ENCODE data around the gene RPS15.
A peak's percentile ranks its signal among the peaks of the same experiment; 100 is the strongest.
"Not testable (repeated sequence)": the region's sequence is repeated elsewhere in the genome, so short reads cannot be mapped to it uniquely, and the experiment has no call there.

RPS15 gene

DNA sequence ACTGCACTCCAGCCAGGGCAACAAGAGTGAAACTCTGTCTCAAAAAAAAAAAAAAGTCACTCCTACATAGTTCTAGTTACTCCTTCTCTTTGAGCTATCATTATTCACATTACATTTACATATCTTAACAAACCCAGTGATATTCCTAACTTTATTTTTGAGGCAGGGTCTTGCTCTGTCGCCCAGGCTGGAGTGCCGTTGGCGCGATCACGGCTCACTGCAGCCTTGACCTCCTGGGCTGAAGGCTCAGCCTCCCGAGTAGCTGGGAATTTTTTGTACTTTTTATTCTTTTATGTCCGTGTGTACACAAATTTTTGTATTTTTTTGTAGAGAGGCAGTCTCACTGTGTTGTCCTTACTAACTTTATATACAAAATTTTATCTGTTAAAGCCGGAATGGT is 587 bp upstream of the RPS15 start:
- DNase-seq: no peak

DNA sequence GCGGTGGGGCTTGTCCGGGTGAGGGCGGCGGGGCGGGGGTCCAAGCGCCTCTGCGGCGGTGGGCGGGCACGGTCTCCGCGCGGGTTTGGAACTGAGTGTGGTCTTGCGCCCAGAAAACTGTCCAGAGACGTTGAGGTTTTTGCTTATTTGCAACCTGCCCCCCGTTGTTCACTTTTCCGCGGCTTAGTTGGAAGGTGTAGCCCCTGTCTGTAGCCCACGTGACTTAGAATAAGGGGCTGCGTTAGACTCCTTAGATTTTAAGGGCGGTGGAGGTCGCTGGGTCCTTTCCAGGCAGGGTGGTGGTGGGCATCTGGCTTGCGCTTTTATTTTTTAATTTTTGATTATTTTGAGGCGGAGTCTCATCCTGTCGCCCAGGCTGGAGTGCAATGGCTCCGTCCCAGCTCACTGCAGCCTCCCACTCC is 748 bp downstream of the RPS15 start:
- DNase-seq: no peak

DNA sequence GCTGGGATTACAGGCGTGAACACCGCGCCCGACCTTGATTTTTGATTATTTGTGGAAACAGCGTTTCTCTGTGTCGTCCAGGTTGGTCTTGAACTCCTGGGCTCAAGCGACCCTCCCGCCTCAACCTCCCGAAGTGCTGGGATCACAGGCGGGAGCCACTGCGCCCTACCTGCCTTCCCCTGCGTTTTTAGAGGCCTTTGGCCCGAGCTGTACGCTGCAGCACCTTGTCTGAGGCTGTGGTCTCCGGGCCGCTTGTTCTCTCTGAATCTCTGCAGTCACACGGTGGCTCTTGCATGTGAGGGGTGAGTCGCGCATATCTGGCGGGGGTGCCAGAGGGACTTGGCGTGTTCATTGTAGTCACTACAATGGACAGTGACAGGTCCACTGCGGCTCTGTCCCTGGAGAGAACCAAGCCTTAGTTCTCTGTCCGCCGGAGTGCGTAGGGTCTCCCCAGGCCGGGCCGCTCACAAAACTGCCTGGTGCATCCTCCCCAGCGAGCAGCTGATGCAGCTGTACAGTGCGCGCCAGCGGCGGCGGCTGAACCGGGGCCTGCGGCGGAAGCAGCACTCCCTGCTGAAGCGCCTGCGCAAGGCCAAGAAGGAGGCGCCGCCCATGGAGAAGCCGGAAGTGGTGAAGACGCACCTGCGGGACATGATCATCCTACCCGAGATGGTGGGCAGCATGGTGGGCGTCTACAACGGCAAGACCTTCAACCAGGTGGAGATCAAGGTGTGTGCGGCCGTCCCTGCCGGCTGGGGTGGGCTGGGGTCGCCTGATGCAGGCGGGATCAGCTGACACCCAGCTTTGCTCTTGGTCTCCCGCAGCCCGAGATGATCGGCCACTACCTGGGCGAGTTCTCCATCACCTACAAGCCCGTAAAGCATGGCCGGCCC is 1.6 kb downstream of the RPS15 start:
- DNase-seq: not testable (repeated sequence)

DNA sequence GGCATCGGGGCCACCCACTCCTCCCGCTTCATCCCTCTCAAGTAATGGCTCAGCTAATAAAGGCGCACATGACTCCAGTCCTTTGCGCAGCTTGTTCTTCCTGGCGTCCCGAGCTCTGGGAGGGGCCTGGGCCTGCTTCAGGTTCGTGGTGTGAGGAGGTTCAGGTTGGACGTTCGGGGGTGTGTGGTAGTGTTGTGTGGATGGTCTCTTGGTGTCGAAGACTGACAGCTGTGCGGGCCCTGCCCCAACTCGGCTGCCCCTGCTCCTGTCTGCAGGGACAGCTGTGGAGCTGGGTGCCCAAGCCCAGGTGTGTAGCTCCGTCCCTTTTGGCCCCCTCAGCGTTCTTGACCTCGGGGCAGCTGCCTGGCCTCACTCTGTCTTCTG is 2.2 kb downstream of the RPS15 start:
- no peak for DNase-seq

DNA sequence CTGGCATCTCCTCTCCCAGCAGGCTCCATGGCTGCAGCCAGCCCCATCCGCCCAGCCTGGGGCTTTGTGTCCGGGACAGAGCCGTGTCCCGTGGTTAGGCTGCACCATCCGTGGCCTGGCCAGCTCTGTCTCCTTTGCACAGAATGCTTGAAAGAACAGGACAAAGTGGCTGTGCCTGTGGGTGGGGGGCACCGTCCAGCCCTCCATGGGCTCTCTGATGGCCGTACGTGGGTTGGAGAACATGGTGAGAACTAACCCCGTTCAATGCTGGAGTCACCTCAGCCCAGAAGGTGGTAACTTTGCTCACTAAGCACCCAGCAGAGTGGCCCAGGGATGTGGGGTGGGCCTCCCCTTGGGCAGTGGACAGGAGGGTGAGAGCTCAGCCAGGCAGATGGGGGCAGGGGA is 2.8 kb downstream of the RPS15 start:
- no peak for DNase-seq

DNA sequence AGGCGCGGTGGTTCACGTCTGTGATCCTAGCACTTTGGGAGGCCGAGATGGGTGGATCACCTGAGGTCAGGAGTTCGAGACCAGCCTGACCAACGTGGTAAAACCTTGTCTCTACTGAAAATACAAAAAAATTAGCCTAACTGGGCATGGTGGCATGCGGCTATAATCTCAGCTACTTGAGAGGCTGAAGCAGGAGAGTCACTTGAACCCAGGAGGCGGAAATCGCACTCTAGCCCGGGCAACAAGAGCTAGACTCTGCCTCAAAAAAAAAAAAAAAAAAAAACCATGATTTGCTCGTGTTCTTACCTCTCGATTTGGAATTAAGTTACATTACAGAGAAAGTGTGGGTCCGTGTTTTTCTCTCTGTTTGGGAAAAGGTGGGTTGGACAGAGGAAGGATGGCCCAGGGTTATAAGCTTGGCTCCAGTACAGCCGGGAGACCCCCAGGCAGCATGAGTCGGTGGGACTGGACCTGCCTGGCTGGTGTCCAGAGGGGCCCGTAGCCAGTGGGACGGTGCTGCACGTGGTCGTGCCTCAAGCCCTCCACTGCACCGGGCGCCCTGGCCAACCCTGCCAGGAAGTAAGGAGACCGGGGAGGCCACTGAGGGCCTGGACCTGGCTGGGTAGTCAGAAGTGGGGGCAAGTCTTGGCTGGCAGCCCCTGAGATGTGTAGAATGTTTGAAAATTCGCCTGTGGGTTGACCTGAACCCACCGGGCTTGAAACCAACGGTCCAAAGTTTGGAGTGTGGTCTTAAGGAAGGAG is 3.7 kb downstream of the RPS15 start:
- no peak for DNase-seq

DNA sequence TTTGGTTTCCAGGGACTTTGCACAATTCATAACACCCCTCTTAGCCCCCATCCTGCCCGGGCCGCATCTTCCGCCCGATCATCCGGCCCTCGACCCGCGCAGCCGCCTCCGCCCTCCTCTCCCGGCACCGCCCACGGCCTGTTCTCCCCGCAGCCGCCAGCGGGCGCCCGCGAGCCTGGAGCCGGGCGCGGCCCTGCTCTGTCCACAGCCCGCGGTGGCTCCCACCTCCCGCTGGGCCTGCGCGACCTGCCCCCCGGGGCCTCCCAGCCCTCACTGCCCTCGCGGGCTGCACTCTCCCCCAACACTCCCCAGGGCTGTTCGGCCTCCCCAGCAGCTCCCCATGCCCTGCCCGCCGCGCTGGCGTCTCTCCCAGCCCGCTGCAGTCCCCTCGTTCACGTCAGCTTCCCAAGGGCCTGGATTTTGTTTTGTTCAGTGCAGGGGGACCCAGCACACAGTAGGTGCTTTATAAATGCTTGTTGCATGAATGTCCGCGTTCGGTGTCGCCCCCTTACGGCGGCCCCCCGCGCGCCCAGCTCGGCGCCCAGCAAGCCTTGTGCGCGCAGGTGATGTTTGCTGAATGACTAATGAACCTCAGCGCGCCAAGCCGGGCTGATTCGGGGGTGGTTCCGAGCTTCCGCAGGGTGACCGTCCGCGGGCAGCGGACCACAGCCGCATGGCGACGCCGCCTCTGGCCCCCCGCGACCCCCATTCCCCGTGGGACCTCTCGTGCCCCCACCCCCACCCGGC is 7.2 kb downstream of the RPS15 start:
- DNase-seq: peak; percentile 94

DNA sequence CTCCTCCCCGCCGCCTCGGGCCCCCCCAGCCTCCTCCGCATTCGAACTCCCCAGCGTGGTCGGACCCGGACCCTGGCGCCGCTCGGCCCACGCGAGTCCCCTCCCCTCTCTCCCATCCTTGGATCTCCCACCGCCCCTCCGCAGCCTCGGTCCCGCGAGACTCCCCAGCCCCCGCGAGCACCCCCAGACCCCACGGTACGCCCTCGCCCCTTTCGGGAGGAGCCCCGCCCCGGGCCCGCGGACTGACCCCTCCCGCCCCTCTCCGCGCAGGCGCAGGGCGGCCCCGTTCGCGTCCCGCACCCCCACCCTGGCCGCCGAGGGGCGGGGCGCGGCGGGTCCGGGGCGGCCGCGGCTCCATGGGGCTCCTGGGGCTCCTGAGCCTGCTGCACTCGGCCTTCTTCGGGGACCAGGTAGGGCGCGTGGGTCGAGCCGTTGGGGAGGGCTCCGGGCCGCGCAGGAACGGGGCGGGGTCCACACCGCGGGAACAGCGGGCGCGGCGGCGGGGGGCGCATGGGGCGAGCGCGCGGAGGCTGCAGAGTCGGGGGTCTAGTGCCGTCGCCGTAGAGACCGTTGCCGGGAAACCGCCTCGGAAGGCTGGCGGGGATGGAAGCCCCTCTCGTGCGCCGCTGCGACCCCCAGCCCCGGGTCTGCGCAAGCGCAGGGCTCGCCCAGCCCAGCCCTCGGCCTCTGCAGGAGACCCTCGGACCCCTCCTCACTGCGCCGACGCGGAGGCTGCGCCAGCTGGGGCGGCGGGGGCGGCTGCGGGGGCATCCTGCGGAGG is 7.9 kb downstream of the RPS15 start:
- peak; percentile 94 for DNase-seq

DNA sequence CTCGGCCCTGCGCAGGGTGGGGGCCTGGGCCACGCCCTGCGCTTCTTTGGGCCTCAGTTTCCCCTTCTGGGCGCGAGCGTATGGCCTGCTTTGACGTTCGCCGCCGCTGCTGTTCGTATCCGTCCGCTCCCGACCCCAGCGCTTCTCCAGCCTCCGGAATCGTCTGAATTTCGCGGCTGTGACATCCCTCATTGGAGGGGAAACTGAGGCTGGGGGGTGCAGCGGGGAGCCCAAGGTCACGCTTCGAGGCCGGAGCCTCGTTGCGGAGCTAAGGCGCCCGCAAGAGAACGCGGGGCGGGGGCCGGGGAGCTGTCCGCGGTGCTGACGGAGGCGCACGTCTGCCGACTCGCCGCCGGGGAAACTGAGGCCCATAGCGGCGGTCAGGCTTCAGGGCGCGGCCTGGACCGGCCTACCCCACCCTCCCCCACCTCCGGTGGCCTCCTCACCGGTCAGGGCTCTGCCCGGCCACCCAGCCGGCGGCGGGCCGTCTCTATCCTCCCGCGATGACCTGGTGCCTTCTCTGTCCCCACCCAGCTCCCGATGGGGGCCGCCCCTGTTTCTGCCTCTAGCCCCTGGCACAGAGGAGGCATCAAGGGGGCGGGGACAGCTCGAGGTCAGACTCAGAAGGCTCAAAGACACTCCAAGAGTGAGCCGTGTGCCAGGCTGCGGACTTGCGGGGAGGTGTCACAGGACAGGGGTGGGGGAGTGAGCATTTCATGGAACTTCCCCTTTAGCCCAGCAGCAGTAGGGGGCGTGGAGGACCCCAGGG is 8.7 kb downstream of the RPS15 start:
- peak; percentile 57 for DNase-seq

DNA sequence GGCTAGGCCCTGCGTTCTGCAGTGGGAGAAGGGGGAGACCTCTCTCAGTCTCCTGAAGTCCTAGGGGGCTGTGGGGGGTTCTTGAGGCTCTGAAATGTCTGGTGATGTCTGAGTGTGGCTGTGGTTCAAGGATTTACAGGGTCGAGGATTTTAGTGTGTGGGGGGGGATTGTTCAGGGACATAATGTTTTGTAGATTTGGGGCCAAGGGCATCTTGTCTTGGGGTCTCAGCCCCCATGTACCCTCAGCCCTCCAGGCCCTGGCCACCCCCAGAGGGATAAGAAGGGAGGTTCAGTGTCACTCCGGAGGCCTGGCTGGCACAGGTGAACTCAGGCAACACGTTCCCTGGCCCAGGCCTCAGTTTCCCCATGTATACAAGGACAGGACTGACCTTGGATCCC is 9.3 kb downstream of the RPS15 start:
- DNase-seq: no peak

DNA sequence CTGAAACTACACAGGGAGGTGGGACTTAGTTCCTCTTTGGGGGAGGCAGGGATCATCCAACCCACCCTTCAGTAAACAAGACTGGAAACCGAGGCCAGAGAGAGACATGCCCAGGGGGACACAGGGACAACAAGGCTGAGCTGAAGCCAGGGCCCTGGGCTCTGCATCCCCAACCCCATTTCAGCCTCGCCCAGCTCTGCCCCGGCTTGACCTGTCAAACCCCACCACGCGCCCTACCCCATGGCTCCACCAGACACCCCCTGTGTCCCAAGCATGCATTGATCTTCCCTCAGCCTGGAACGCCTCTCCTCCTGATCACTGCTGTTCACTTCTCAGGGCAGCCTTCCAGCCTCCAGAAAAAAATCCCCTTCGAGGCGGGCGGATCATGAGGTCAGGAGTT is 9.7 kb downstream of the RPS15 start:
- no peak for DNase-seq

DNA sequence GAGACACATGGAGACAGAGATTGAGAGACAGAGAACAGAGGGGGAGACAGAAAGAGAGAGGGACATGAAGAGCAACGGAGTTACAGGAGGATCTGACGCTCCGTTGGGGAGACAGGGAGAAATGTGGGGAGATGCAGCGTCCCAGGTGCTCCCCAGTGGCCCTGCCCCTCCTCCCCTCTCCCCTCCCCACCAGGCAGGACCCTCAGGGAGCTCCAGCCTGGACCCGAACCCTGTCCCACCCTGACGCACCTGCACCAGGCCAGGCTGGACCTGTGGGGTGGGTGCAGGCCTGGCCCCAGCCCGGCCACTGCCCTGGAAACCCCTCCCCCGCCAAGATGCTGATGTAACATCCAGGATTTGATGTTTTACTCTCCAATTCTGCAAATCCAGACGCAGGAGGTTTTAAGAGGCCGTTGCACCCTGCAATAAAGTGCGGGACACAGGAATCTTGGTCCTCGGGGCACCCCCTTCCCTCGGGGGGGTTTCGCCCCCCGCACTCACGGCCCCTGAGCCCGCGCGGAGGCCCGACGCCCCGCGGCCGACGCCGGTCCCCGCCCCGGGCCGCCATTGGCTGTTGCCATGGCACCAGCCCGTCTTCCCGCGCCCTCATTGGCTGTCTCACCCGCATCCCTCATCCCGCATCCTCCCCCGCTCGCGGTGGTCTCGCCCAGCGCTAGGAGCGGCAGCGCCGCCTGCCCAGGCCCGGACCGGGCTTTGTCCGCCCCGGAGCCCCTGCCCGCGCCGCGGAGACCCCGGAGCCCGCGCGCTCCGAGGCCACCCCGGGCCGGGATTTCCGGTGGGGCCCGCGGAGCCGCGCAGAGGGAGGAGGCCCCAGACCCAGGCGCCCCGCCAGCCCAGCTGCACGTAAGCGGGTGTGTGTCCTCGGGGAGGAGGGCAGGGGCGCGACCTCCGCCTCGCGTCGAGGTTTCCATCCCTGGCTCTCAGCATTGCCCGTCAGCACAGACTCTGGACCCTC is 11.6 kb downstream of the RPS15 start, which contains the start of gene APC2:
TSS of gene APC2 (plus strand) at position 655 of the 976 bp plus-strand sequence. CDS start 2,881 bp downstream, outside the sequence.
- peak; percentile 94 for DNase-seq

DNA sequence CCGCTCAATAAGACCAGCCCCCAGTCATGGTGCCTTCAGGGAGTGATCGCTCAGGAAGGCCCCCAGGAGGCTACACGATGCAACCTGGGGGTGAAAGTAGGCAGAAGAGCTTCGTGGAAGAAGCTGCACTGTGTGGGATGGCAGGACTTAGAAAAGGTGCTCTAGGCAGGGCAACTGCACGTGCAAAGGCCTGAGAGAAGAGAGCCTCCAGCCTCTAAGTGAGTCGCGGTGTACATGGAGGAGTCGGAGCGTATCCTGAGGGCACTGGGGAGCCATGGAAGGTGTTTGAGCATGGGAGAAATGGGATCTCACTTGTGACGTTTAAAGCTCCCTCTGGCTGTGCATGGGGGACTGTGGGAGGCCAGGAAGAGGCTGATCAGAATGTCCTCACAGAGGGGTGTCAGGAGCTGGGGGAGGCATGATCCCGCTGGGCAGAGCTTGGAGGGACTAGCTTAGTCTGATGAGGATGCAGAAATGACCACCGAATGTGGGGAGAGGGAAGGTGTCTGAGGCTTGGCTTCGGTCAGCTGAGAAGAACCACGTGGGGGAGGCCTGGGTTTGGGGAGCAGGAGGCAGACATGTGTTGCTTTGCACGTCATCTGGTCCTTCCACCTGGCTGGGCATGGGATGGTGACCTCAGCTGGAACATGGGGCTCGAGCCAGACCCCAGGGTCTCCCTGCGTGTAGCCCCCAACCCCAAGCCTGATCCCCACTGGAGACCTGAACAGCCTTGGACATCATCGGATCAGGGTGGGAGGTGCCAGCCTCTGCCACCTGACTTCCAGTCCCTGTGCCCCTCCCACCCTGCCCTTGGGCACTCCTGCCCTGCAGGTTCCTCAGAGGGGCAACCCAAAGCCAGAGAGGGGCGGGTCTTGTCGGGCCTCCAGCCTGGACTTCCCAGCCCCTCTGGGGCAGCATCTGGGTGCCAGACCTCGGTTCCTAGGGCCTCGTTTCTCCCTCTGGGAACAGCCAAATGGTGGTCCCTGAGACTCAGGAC is 12.8 kb downstream of the RPS15 start:
- DNase-seq: peak; percentile 70

DNA sequence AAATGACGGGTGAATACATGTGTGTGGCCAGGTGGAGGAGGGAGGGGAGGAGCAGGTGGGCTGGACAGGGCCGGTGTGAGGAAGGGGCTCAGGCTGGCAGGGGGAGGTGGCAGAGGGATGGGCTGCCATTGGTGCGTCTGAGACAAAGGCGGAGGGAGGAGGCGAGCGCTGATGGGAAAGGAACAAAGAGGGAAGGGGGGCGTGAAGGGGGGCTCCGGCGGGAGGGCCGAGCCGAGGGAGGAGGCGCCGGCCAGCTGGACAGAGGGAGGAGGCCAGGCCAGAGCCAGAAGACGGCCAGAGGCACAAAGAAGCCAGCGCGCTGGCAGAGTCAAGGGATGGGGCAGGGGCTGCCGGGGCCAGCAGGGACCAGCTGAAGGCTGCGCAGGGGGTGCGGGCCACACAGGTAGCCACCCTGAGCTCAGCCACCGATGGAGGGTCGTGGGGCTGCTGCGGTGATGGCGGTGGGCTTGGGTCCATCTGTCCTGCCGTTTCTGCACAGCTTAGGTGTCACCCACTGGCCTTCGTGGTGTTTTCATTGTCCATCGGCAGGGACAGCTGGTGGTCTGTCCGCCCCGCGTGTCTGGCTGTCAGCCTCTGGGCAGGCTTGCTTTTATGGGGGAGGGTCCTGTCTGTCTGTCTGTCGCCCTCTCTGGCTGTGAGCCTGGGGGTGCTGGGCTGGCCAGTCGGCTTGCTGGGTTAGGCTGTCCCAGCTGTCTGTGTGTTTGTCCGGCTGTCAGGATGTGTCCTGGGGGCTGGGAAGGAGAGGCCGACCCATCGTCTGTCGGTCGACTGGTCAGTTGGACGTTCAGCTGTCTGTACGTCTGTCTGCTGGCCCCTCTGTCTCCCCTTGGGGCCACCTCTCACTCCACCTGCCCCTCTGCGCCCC is 14.0 kb downstream of the RPS15 start:
- peak; percentile 95 for DNase-seq

DNA sequence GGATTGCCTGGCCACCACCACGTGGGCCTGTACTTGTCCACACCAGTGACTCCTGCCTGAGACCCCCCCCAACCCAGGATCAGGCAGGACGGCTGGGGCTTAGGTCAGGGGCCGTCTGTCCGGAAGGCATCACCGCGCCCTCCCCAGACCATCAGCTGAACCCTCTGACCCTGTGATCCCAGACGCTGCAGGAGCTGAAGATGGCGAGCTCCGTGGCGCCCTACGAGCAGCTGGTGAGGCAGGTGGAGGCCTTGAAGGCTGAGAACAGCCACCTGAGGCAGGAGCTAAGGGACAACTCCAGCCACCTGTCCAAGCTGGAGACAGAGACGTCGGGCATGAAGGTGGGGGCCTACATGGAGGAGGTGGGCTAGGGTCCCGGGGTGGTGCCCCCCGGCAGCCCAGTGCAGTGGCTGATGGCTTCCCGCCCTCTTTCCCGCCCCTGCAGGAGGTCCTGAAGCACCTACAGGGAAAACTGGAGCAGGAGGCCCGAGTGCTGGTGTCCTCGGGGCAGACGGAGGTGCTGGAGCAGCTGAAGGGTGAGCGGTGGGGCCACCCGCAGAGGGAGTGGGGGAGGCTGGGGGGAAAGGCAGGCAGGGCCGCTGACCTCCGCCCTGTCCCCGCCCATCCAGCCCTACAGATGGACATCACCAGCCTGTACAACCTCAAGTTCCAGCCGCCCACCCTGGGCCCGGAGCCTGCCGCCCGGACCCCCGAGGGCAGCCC is 14.8 kb downstream of the RPS15 start:
- no peak for DNase-seq

DNA sequence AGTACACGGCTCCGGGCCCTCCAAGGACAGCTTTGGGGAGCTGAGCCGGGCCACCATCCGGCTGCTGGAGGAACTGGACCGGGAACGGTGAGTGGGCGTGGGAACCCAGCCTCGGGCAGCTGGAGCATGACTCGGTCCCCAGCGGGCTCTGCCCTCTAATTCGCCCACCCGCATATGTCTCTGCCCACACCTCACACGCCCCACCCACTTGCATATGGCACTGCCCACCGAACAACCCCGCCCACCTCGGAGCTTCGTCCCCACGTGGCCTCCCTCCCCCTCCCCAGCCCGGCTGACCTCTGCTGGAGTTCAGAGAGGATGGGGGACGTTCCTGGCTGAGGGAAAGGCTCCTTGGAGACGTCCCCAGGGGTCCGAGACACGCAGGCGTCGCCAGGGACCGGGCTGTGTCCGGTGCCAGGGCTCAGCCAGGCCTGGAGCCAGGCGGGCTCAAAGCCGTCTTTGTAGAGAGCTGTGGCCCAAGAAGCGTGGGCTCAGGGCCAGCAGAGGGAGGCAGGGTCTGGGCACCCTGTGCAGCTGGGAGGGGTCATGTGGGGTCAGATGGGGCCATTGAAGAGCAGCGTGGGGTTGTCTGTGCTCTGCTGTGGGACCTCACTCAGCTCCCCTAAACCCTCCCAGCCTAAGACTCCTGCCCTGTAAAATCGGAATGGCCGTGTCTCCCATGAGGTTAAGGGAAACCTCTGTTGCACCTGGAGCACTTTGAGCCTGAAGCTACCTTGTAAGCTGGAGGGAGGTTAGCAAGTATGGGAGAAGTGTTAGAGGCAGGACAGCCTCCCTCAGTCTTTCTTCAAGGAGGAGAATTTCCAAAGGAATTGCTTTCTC is 15.5 kb downstream of the RPS15 start:
- DNase-seq: peak; percentile 91
